HG03175 (cell line): Measurements from ENCODE around the gene OR6J1.
"Not testable (repeated sequence)": the region's sequence is repeated elsewhere in the genome, so short reads cannot be mapped to it uniquely, and the experiment has no call there.

Experiments used
- ATAC-seq: cut with Tn5 transposase; IDR thresholded peaks from one replicate; pipeline ENCODE4 v1.9.1; 2021; ENCODE audit warnings: mild to moderate bottlenecking, moderate library complexity; ENCODE audit not compliant: unreplicated experiment

The OR6J1 gene

DNA sequence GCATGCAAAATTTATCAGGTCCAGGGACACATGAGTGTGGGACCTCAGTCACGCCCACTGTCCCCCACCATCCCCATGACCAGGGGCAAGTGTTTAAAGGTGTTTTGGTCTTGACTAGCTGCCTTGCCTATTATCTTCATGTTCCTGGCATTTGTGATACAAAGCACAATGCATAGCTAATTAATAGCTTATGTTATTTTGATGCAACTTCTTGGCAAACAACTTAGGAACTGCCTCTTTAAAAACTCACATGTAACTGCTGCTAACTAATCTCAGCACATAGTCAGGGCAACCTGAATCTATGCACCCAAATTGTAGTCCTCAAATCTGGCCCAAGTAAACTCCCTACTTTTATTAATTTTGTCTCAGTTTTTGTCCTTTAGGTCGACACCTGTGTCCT, 7.4 kb upstream of the OR6J1 start:
- ATAC-seq = no peak

GRCh38 chr14:22650960-22651521, 6.9 kb upstream of the OR6J1 start:
- no peak for ATAC-seq

- no peak for ATAC-seq
These were observed 6.0 kb upstream of the OR6J1 start for GRCh38 chr14:22650046-22650739.

DNA sequence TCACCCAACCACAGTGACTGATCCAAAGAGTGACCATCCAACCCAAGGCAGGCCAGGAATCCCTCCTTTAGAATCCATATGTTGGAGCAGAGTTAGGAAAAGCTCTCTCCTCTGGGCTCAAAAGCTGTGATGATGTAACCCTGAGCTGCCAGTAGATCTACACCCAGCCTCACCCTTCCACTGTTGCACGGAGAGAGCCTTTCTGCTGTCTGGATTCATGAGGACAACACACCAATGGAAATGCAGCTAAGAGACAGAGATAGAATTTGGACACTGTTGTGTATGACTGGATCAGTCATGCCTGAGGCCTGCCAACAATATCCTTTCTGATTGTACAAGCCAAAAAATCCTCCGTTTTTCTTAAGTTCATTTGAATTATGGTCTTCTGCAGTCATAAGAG, 4.4 kb upstream of the OR6J1 start:
- ATAC-seq = no peak

GRCh38 chr14:22646570-22647254, 2.6 kb upstream of the OR6J1 start:
- no peak for ATAC-seq

- ATAC-seq = no peak
These were observed 2.3 kb downstream of the OR6J1 start for GRCh38 chr14:22641846-22642245.

DNA sequence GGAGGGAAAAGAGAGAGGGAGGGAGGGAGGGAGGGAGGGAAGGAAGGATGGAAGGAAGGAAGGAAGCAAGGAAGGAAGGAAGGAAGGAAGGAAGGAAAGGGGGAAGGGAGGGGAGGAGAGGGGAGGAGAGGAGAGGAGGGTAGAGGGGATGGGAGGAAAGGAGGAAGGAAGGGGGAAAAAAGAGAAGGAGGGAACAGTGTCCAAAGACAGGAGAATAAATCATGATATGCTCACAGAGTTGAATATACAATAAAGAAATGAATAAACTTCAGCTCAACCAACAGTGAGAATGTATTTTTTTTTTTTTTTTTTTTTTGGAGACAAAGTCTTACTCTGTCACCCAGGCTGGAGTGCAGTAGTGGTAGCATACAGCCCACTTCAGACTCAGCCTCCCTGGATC, 4.0 kb downstream of the OR6J1 start:
- ATAC-seq = no peak

GRCh38 chr14:22635980-22636379, 8.2 kb downstream of the OR6J1 start:
- ATAC-seq = not testable (repeated sequence)

DNA sequence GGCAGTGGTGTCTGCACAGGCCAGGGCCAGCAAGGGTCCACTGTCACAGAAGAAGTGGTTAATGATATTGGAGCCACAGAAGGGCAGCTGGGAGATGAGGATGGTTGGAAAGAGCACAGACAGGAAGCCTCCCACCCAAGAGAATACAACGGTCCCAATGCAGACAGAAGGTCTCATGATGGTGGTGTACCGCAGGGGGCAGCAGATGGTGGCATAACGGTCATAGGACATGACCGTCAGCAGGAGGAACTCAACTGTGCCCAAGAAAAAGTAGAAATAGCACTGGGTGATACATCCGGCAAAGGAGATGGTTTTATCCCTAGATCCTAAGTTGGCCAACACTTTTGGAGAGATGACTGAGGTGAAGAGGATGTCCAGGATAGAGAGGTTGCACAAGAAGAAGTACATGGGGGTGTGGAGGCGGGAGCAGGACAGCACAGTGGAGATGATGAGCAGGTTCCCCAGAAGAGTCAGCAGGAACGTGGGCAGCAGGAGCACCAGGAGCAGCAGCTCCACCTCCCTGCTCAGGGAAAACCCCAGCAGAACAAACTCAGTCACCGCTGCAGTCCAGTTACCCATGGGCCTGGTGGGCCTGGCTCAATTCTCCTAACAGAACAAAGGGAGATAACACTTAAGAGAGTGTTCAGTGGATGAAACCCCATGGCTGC, 9.8 kb downstream of the OR6J1 start:
- no peak for ATAC-seq

DNA sequence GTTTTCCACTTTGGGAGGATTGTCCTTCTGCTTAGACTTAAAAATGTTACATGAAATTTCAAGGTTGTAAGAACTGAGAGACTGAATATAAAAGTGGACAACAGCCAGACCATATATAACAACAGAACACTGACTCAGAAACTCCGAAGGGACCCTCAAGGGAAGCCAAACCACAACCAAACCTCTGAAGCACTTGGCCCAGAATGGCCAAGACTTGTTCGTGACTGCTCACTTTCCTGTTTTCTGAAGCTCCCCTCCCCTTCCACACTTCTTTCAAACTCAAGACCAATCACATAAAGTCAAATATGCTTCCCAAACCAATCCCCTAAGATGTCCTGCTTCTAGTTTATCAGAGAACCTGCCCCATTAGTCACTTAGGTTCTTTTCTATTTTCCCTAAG, 13.7 kb downstream of the OR6J1 start:
- no peak for ATAC-seq

GRCh38 chr14:22630066-22630465, 14.1 kb downstream of the OR6J1 start:
- no peak for ATAC-seq

- no peak for ATAC-seq
These were observed 14.8 kb downstream of the OR6J1 start for GRCh38 chr14:22629361-22629760.

DNA sequence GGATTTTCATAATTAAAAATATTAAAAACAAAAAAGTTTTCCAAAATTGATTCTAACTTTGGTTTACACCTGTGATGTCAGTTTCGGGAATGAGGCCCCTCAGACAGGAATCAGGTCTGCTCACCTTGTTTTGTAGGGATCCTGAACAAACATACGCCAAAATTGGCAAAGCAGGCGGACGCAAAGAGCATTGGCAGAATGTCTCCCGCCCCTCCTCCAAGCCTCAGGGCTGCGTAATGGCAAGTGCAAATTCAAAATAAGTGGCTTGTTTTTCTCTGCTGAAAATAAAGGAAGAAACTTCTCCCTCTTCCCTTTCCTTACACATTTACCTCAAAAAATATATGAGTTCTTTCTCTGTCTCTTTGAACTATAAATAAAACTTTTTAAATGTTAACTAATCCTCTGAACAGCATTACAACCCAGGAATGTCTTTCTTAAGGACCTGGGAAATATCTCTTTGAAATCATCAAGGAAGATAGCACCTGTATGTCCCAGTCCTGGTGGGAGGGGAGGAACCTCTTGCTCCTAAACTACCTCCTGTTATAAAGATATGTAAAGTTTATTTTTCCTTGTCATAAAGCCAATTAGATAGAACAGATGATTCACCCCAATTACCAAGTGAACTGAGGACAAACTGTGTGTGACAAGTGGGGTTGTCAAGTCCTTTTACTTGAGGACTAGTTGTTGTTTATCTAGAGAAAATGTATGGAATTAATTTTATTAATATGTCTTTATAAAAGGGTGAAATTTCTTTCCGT, 16.5 kb downstream of the OR6J1 start:
- no peak for ATAC-seq

GRCh38 chr14:22626590-22626989, 17.6 kb downstream of the OR6J1 start:
- no peak for ATAC-seq

DNA sequence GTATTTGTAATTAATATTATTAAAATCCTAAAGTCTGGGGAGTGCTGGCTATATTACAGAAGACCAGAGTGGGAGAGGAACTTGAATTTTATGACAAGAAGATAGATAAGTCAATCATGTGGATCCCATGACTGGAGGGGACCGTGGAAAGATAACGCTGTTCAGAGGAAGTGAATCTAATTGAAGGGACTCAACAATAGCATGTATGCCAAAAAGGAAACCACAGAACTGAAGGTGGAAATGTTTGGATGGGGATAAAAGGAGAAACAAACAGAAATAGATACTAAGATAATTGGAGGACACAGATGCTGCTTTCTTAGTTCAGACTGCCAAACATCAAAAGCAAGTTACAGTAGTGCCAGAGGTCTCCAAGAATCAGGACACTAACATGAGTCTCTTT, 21.1 kb downstream of the OR6J1 start:
- ATAC-seq = no peak

- no peak for ATAC-seq
These were observed 21.9 kb downstream of the OR6J1 start for GRCh38 chr14:22622255-22622654.

GRCh38 chr14:22615765-22616164, 28.4 kb downstream of the OR6J1 start:
- ATAC-seq = not testable (repeated sequence)

DNA sequence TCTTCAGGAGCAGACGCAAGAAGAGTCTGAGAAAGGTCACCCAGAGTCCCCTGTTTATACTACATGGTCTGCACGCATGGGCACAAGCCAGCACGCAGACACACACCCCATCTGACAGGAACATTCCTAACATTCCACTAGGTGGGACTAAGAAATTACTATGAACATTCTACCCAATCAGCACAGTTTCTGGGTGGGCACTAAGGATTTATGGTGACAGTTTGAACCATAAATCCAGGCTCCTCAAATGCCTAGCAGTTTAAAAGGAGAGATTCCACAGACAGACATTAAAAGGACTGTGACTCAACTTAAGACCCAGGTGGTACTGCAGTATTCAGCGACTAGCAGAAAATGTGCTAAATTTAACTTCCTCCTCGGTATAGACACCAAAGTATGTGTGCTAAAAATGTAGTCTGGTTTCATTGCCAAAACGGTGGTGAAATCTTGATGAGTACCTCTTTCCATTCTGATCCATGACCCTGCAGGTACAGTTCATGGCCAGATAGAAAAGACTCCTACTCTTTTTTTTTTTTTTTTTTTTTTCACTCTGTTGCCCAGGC, 29.8 kb downstream of the OR6J1 start:
- no peak for ATAC-seq

- no peak for ATAC-seq
These were observed 30.4 kb downstream of the OR6J1 start for GRCh38 chr14:22613736-22614239.

DNA sequence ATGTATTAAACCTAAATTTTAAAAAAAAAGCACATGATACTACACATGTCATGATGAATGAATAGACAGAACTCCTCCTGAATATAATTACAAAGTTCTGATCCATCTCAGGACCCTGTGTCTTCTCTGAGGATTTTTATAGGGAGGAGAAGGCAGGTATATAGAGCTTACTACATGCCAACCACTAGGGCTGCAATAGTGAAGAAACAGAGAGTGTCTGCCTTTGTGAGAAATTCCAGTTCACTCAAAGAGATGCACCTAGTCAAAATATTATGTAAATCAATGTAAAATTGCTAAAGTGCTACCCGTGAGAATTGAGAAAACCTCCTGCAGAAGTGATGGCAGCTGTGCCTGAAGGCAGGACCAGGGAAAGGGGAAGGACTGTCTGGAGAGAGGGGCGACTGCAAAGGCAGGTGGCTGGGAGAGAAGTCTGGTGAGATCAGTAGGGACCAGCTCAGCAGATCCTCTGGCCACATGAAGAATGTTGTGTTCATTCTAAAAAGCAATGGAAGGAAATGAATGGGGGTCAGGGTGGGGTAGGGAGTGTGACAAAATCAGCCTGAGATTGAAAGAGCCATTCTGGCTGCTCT, 31.0 kb downstream of the OR6J1 start:
- ATAC-seq = no peak
